Caki2 (cell line): Measurements from ENCODE around the gene CREBBP. TPM values are rescaled to one million over a fixed set of nuclear protein-coding genes. Genes with fewer than 3 reads are reported as not detected.

Experiments used
- DNase-seq: peaks from one replicate; pipeline ENCODE4 v3.0.0-alpha.2; 2015; ENCODE audit warnings: low read depth
- in situ Hi-C: cut with HindIII; loops from 2 replicates; pipeline ENCODE4 v1.10.0; 2016; ENCODE audit warnings: low sequenced_read_pairs, low pct_unique_long_range_greater_than_20kb, mixed read lengths
- total RNA-seq: library from RNA; depleted of rRNA; stranded (reverse); fragments of >200 nt; shearing (Covaris generic); gene quantifications from 2 replicates; pipeline ENCODE4 v1.2.3, GENCODE V29; 2014; ENCODE audit warnings: low replicate concordance

Gene CREBBP
- total RNA-seq, 1 experiment from 2014 or later = 5.6 TPM

DNA sequence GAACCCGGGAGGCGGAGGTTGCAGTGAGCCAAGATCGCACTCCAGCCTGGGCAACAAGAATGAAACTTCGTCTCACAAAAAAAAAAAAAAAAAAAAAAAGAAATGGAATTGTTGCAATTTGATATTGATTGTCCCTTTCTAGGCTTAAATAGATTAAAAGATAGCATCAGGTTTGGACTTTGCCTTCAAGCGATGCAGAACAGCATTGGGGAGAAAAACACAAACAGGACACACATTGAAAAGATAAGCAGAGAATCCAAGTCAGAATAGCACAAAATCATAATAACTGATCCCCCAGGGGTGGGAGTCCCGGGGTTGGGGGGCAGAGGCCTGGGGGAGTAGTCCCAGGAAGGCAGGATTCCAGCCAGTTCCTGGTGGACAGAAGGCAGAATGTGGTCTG lies 3.9 kb upstream of the CREBBP start:
- DNase-seq = no peak
- in situ Hi-C loops = no loop called here

DNA sequence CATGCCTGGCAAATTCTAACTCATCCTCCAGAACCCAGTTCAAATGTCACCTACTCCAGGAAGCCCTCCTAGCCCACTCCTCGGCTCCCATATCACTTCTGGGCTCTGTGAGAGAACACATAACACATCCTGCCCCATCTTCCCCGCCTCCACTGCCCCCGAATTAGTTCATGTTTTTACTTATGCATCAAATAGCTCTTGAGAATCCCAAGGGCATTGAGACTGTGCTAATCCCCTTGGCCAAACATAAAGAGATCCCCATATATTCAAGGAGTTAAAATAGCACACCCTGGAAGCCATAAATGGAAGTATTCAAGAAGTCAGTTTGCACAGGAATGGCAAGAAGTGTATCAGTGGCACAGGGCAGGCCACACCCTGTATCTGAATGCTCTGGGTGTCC lies 2.0 kb upstream of the CREBBP start:
- in situ Hi-C loops = no loop called here
- no peak for DNase-seq

GRCh38 chr16:3881499-3881990 lies 1.0 kb upstream of the CREBBP start:
- DNase-seq = peak; percentile 26
- in situ Hi-C loops = no loop called here

GRCh38 chr16:3879887-3880564 lies 487 bp downstream of the CREBBP start:
- peak; percentile 22 for DNase-seq
- in situ Hi-C loops = no loop called here

GRCh38 chr16:3879258-3879886 lies 1.1 kb downstream of the CREBBP start:
- in situ Hi-C loops = no loop called here
- DNase-seq = peak; percentile 32

DNA sequence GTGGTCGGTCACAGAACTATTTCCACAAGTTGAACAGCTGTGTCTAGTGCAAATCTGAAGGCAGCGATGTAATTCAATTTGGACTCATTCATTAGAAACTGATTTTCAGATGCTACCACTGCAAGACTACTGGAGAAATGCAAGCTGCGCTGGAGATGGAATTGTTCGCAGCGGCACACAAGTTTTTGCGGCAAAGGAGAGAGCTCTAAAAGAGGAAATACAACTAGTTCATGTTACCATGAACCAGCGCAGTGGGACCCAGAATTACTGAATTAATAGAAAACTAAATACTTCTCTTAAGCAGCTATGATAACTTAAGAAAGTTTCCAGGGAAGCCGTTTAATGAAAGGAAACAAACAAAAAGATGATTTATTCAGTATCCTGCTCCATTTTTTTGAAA lies 1.9 kb downstream of the CREBBP start:
- no peak for DNase-seq
- in situ Hi-C loops = no loop called here

- in situ Hi-C loops = no loop called here
Observed at GRCh38 chr16:3876695-3877094, 3.8 kb downstream of the CREBBP start.

GRCh38 chr16:3876160-3876559 lies 4.4 kb downstream of the CREBBP start:
- no peak for DNase-seq
- in situ Hi-C loops = no loop called here

More at GRCh38 chr16:3876695-3877094, 3.8 kb downstream of the CREBBP start:
- DNase-seq = no peak

GRCh38 chr16:3874794-3875692 lies 5.5 kb downstream of the CREBBP start:
- in situ Hi-C loops = no loop called here
- no peak for DNase-seq

DNA sequence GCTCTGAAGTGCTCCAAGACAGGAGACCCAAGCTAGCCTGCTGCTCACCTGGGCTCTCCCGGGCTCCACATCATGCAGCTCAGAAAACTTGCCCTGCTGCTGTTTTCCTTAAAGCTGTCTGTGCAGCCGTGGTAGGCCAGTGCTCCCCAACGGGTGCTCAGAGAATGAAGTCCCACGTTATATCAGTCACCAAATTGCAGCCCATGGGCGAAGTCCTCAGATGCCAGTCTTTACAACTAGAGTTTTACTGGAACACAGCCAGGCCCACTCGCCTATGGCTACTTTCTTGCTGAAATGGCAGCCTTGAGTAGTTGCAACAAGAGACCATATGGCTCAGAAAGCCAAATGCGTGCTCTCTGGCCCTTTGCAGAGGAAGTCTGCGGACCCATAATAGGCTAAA lies 6.3 kb downstream of the CREBBP start:
- in situ Hi-C loops = no loop called here

GRCh38 chr16:3873482-3874173 lies 6.9 kb downstream of the CREBBP start:
- in situ Hi-C loops = no loop called here

More for the DNA sequence above, 6.3 kb downstream of the CREBBP start:
- no peak for DNase-seq

GRCh38 chr16:3872216-3872895 lies 8.2 kb downstream of the CREBBP start:
- in situ Hi-C loops = no loop called here
- DNase-seq = no peak

More at GRCh38 chr16:3873482-3874173, 6.9 kb downstream of the CREBBP start:
- DNase-seq = no peak

- DNase-seq = no peak
- in situ Hi-C loops = no loop called here
Observed at GRCh38 chr16:3868967-3869366, 11.5 kb downstream of the CREBBP start.

GRCh38 chr16:3868556-3868955 lies 12.0 kb downstream of the CREBBP start:
- in situ Hi-C loops = no loop called here
- no peak for DNase-seq

GRCh38 chr16:3866703-3867431 lies 13.6 kb downstream of the CREBBP start:
- no peak for DNase-seq
- in situ Hi-C loops = no loop called here

DNA sequence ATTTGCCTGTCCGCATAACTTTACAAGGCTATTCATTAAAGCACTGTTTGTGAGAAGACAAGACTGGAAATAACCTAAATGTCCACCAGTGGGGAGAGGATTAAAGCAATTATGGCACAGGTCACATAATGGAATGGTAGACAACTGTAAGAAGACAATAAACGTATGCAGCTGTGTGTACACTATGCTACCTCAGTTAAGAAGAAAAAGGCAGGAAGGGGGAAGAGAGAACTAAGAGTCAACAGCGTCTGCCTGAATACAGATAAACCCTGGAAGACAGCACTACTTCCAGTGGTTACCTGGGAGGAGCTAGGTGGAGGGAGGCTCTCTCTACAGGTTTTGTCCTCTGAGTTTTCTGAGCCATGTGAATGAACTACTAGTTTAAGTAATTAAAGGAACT lies 15.3 kb downstream of the CREBBP start:
- no peak for DNase-seq
- in situ Hi-C loops = no loop called here

- DNase-seq = no peak
- in situ Hi-C loops = no loop called here
Observed at GRCh38 chr16:3864562-3864961, 16.0 kb downstream of the CREBBP start.
